ENCODE results near the gene SLC6A6.

- TF ChIP-seq CTCF (IDR thresholded peaks at IDR 0.05) (no peak), POLR2AphosphoS5 (IDR thresholded peaks at IDR 0.05; ENCODE audit: low read depth, low read length) (no peak), MXI1 (IDR thresholded peaks at IDR 0.05; ENCODE audit: low read depth, low read length) (no peak), ELF1 (IDR thresholded peaks at IDR 0.05) (no peak), EZH2phosphoT487 (IDR thresholded peaks at IDR 0.05; ENCODE audit: borderline replicate concordance, low read depth) (no peak), JUND (IDR thresholded peaks at IDR 0.05) (no peak), SMC3 (IDR thresholded peaks at IDR 0.05; ENCODE audit: low read depth, low read length) (no peak)
Measured at GRCh38 chr3:14424711-14425580, 22.5 kb downstream of the SLC6A6 start.

All from SK-N-SH (cell line).